Measurements from ENCODE around the gene MYO7B. TPM values are rescaled to one million over a fixed set of nuclear protein-coding genes. Genes with fewer than 3 reads are reported as not detected.

MYO7B gene
- total and polyA plus RNA-seq, 2 donors (not counting 1 experiment from before 2014, with no cell fraction given), result 5.0 to 68.2 TPM

GRCh38 chr2:127532296-127532695 lies 3.2 kb upstream of the MYO7B start:
- H3K9me3 Mint-ChIP-seq (ENCODE audit: insufficient read depth), result peaks cover 3% of the 10 kb centered on the region
- TF ChIP-seq, protein P1, sequence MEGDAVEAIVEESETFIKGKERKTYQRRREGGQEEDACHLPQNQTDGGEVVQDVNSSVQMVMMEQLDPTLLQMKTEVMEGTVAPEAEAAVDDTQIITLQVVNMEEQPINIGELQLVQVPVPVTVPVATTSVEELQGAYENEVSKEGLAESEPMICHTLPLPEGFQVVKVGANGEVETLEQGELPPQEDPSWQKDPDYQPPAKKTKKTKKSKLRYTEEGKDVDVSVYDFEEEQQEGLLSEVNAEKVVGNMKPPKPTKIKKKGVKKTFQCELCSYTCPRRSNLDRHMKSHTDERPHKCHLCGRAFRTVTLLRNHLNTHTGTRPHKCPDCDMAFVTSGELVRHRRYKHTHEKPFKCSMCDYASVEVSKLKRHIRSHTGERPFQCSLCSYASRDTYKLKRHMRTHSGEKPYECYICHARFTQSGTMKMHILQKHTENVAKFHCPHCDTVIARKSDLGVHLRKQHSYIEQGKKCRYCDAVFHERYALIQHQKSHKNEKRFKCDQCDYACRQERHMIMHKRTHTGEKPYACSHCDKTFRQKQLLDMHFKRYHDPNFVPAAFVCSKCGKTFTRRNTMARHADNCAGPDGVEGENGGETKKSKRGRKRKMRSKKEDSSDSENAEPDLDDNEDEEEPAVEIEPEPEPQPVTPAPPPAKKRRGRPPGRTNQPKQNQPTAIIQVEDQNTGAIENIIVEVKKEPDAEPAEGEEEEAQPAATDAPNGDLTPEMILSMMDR (IDR thresholded peaks at IDR 0.05), result no peak
- TF ChIP-seq EZH2 (IDR thresholded peaks at IDR 0.05; ENCODE audit: borderline replicate concordance, insufficient read depth, low read depth, low read length, poor library complexity, severe bottlenecking), result no peak
- WGBS (ENCODE audit: insufficient coverage), result 92% methylated on average over 8 of the region's 8 CpGs
- H3K4me2 ChIP-seq (replicated peaks; ENCODE audit: low read depth, low read length, poor library complexity, severe bottlenecking), result no peak overlapping the region
- no peak for DNase-seq
- H3K27me3 ChIP-seq (replicated peaks in 1 of 4; ENCODE audit: control extremely low read depth in 1 of 4, control insufficient read depth in 3 of 4, insufficient read depth in 4 of 4, low read length in 3 of 4), result peaks cover 0 to 6% (median 0%) of the 10 kb centered on the region in 4 experiments
- no peak overlapping the region for H3K4me3 ChIP-seq (ENCODE audit: control extremely low read depth in 1 of 5, extremely low read depth in 1 of 5, insufficient read depth in 1 of 5, low read depth in 2 of 5, low read length in 4 of 5)
- CTCF ChIA-PET, result no interaction called here
- H3K27ac Mint-ChIP-seq, result no peak overlapping the region
- no peak overlapping the region for H2AFZ ChIP-seq (ENCODE audit: insufficient read depth, low read depth, low read length, poor library complexity, severe bottlenecking)
- H3K4me1 ChIP-seq (ENCODE audit: control insufficient read depth in 2 of 2, insufficient read depth in 2 of 2, low read length in 2 of 2), result peaks cover 2 to 4% of the 10 kb centered on the region in 2 donors
- H3K9ac ChIP-seq (ENCODE audit: low read length), result no peak overlapping the region
- no peak for ATAC-seq (ENCODE audit: low read depth)
- no peak overlapping the region for H3K4me3 Mint-ChIP-seq
- H3K79me2 ChIP-seq (ENCODE audit: control insufficient read depth, insufficient read depth, low read length), result no peaks in the 10 kb centered on the region
- peaks cover 13% of the 10 kb centered on the region for H3K27me3 Mint-ChIP-seq
- intact Hi-C loops (cut with micrococcal nuclease), result no loop called here
- H4K20me1 ChIP-seq (ENCODE audit: control insufficient read depth, insufficient read depth, low read length, poor library complexity, severe bottlenecking), result no peaks in the 10 kb centered on the region
- H3K9me3 ChIP-seq (ENCODE audit: control extremely low read depth in 1 of 3, control insufficient read depth in 2 of 3, insufficient read depth in 1 of 3, low read length in 2 of 3), result peaks cover 0 to 5% (median 0%) of the 10 kb centered on the region in 3 donors
- peaks cover 4% of the 10 kb centered on the region for H3K4me1 Mint-ChIP-seq
- POLR2A ChIA-PET, result no interaction called here
- no peak overlapping the region for H3K27ac ChIP-seq (ENCODE audit: low read length in 2 of 2)
- no peaks in the 10 kb centered on the region for H3K36me3 ChIP-seq (replicated peaks in 1 of 2; ENCODE audit: control extremely low read depth in 1 of 2, control insufficient read depth in 1 of 2, extremely low read depth in 1 of 2, insufficient read depth in 2 of 2, low read length in 1 of 2)

DNA sequence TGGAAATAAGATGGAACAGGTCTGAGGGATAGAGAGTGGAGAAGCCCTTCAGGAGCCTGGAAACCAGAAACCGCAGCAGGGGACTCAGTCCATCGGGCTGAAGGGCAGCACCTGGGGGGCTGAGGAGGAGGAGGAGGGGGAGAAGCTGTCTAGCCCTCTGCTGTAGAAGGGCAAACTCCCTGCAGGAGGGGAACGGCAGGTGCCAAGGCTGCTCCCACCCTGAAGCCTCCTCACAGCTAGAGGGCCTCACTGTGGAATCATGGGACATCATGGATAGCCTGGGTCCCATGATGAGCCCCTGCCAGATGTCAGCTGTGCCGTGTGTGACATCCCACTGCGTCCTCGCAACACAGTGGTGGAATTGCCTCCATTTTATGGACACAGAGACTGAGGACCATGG lies 435 bp downstream of the MYO7B start:
- no peaks in the 10 kb centered on the region for H3K9me3 ChIP-seq (ENCODE audit: control extremely low read depth in 1 of 3, control insufficient read depth in 2 of 3, insufficient read depth in 1 of 3, low read length in 2 of 3)
- no peaks in the 10 kb centered on the region for H3K4me1 Mint-ChIP-seq
- H3K9me3 Mint-ChIP-seq (ENCODE audit: insufficient read depth), result no peaks in the 10 kb centered on the region
- H3K27me3 ChIP-seq (replicated peaks in 1 of 4; ENCODE audit: control extremely low read depth in 1 of 4, control insufficient read depth in 3 of 4, insufficient read depth in 4 of 4, low read length in 3 of 4), result peaks cover 0 to 6% (median 0%) of the 10 kb centered on the region in 4 experiments
- H3K4me3 Mint-ChIP-seq, result no peak overlapping the region
- WGBS (ENCODE audit: insufficient coverage), result 97% methylated on average over 6 of the region's 6 CpGs
- H3K36me3 ChIP-seq (replicated peaks in 1 of 2; ENCODE audit: control extremely low read depth in 1 of 2, control insufficient read depth in 1 of 2, extremely low read depth in 1 of 2, insufficient read depth in 2 of 2, low read length in 1 of 2), result no peaks in the 10 kb centered on the region
- no peak overlapping the region for H3K27ac ChIP-seq (ENCODE audit: low read length in 2 of 2)
- DNase-seq (no peak), ATAC-seq (ENCODE audit: low read depth) (no peak)
- TF ChIP-seq EZH2 (IDR thresholded peaks at IDR 0.05; ENCODE audit: borderline replicate concordance, insufficient read depth, low read depth, low read length, poor library complexity, severe bottlenecking), result no peak
- TF ChIP-seq, protein P1 (IDR thresholded peaks at IDR 0.05), result no peak
- no peak overlapping the region for H3K9ac ChIP-seq (ENCODE audit: low read length)
- H4K20me1 ChIP-seq (ENCODE audit: control insufficient read depth, insufficient read depth, low read length, poor library complexity, severe bottlenecking), result no peaks in the 10 kb centered on the region
- H3K79me2 ChIP-seq (ENCODE audit: control insufficient read depth, insufficient read depth, low read length), result no peaks in the 10 kb centered on the region
- no peaks in the 10 kb centered on the region for H3K4me1 ChIP-seq (ENCODE audit: control insufficient read depth in 2 of 2, insufficient read depth in 2 of 2, low read length in 2 of 2)
- H2AFZ ChIP-seq (ENCODE audit: insufficient read depth, low read depth, low read length, poor library complexity, severe bottlenecking), result no peak overlapping the region
- CTCF ChIA-PET, result no interaction called here
- intact Hi-C loops (cut with micrococcal nuclease), result no loop called here
- H3K27me3 Mint-ChIP-seq, result peaks cover 23% of the 10 kb centered on the region
- H3K4me2 ChIP-seq (replicated peaks; ENCODE audit: low read depth, low read length, poor library complexity, severe bottlenecking), result no peak overlapping the region
- no peak overlapping the region for H3K27ac Mint-ChIP-seq
- no peak overlapping the region for H3K4me3 ChIP-seq (ENCODE audit: control extremely low read depth in 1 of 5, extremely low read depth in 1 of 5, insufficient read depth in 1 of 5, low read depth in 2 of 5, low read length in 4 of 5)
- POLR2A ChIA-PET, result no interaction called here

All from B cell (primary cell).